Endothelial cell (in vitro differentiated cells): ENCODE measurements around the gene HMOX2. TPM values are rescaled to one million over a fixed set of nuclear protein-coding genes. Genes with fewer than 3 reads are reported as not detected.
A peak's percentile ranks its signal among the peaks of the same experiment; 100 is the strongest.

ENCODE experiments used
- DNase-seq: peaks from one replicate; pipeline ENCODE4 v3.0.0; 2021; ENCODE audit warnings: low spot score
- H3K27ac Mint-ChIP-seq: one replicate; pipeline ENCODE4 v1.8.0; 2021; ENCODE audit warnings: mixed read lengths, inconsistent platforms; ENCODE audit not compliant: unreplicated experiment
- H3K27me3 Mint-ChIP-seq: one replicate; pipeline ENCODE4 v1.8.0; 2021; ENCODE audit warnings: mild to moderate bottlenecking, moderate library complexity, mixed read lengths, inconsistent platforms; ENCODE audit not compliant: unreplicated experiment
- H3K36me3 Mint-ChIP-seq: one replicate; pipeline ENCODE4 v1.8.0; 2021; ENCODE audit warnings: mild to moderate bottlenecking, low read depth, mixed read lengths, inconsistent platforms; ENCODE audit not compliant: unreplicated experiment
- H3K4me1 Mint-ChIP-seq: one replicate; pipeline ENCODE4 v1.8.0; 2021; ENCODE audit warnings: mild to moderate bottlenecking, mixed read lengths, inconsistent platforms; ENCODE audit not compliant: unreplicated experiment
- H3K4me3 Mint-ChIP-seq: one replicate; pipeline ENCODE4 v1.8.0; 2021; ENCODE audit warnings: mild to moderate bottlenecking, mixed read lengths, inconsistent platforms; ENCODE audit not compliant: unreplicated experiment
- H3K9me3 Mint-ChIP-seq: one replicate; pipeline ENCODE4 v1.8.0; 2021; ENCODE audit warnings: mixed read lengths, inconsistent platforms; ENCODE audit not compliant: unreplicated experiment
- CTCF ChIP-seq: fragments of 200-600 bp; sonication (generic); IDR thresholded peaks from one replicate; pipeline ENCODE4 v1.5.0; 2021; ENCODE audit warnings: antibody characterized with exemption; ENCODE audit not compliant: unreplicated experiment
- total RNA-seq: library from RNA; stranded (reverse); fragmentation: NEBNext Ultra II Directional; extraction: Animal tissue kit (Norgen Biotek cat#: 25700); gene quantifications from one replicate; pipeline ENCODE4 v1.2.1, GENCODE V29; 2021; ENCODE audit not compliant: unreplicated experiment

Gene HMOX2
- total RNA-seq, 1 donor from 2014 or later, result 225 TPM

GRCh38 chr16:4452674-4453073, 23.5 kb upstream of the HMOX2 start:
- H3K9me3 Mint-ChIP-seq, result no peaks in the 10 kb centered on the region
- TF ChIP-seq CTCF, result no peak
- no peaks in the 10 kb centered on the region for H3K4me1 Mint-ChIP-seq
- H3K36me3 Mint-ChIP-seq, result peaks cover 21% of the 10 kb centered on the region
- H3K4me3 Mint-ChIP-seq, result no peak overlapping the region
- no peaks in the 10 kb centered on the region for H3K27me3 Mint-ChIP-seq
- no peak for DNase-seq
- no peak overlapping the region for H3K27ac Mint-ChIP-seq

GRCh38 chr16:4454623-4455022, 21.6 kb upstream of the HMOX2 start:
- no peaks in the 10 kb centered on the region for H3K4me1 Mint-ChIP-seq
- H3K36me3 Mint-ChIP-seq, result peaks cover 21% of the 10 kb centered on the region
- no peak overlapping the region for H3K4me3 Mint-ChIP-seq
- H3K27me3 Mint-ChIP-seq, result no peaks in the 10 kb centered on the region
- TF ChIP-seq CTCF, result no peak
- H3K9me3 Mint-ChIP-seq, result no peaks in the 10 kb centered on the region
- no peak overlapping the region for H3K27ac Mint-ChIP-seq
- DNase-seq, result peak; percentile 41

DNA sequence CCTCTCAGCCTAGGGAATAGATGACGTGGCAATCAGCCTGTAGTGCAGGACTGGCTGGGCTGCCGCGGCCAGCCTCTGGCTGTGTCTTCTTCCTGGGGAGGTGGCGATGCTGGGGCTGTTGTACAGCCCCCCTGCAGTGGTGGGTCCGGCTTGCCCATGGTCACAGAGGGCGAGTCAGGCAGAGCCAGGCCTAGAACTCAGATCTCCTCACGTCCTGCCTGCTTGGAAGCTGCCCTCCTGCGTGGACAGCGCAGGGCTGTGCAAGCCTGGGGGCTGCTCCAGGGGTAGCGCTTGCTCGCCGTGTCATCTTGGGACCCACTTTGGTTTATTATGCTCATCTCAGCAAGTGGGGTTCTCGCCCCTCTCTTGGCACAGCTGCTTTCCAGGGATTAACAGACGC, 21.1 kb upstream of the HMOX2 start:
- Mint-ChIP-seq H3K4me3 (no peak overlapping the region), H3K4me1 (no peaks in the 10 kb centered on the region), H3K36me3 (peaks cover 21% of the 10 kb centered on the region), H3K9me3 (no peaks in the 10 kb centered on the region), H3K27me3 (no peaks in the 10 kb centered on the region), H3K27ac (no peak overlapping the region)
- no peak for DNase-seq
- no peak for TF ChIP-seq CTCF

GRCh38 chr16:4455951-4456350, 20.2 kb upstream of the HMOX2 start:
- DNase-seq, result no peak
- no peak for TF ChIP-seq CTCF
- Mint-ChIP-seq H3K9me3 (no peaks in the 10 kb centered on the region), H3K27ac (no peak overlapping the region), H3K36me3 (peaks cover 15% of the 10 kb centered on the region), H3K4me3 (peak overlapping the region; percentile 42), H3K27me3 (no peaks in the 10 kb centered on the region), H3K4me1 (no peaks in the 10 kb centered on the region)

DNA sequence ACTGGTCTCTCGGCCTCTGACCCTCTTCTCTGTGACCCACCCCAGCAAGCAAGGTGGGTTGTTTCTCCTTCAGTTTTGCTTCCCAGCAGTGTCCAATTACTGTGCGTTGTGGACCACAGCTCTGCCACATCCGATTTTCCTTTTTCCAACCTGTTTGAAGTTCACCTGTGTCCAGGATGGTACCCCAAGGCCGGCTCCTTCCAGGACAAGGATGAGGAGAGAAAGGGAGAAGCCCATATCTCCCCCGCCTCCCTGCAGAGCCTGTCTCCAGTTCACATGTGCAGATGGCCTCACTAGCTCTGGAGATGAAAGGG, 15.3 kb upstream of the HMOX2 start:
- Mint-ChIP-seq H3K9me3 (no peaks in the 10 kb centered on the region), H3K27ac (no peak overlapping the region), H3K4me1 (no peaks in the 10 kb centered on the region), H3K4me3 (no peak overlapping the region), H3K27me3 (peaks cover 2% of the 10 kb centered on the region), H3K36me3 (peaks cover 12% of the 10 kb centered on the region)
- no peak for DNase-seq
- no peak for TF ChIP-seq CTCF
